GM19043 (cell line): Measurements from ENCODE around the gene SNAI1.
"Not testable (repeated sequence)": the region's sequence is repeated elsewhere in the genome, so short reads cannot be mapped to it uniquely, and the experiment has no call there.

Source experiments
- ATAC-seq: cut with Tn5 transposase; IDR thresholded peaks from one replicate; pipeline ENCODE4 v1.9.1; 2021; ENCODE audit warnings: low read depth; ENCODE audit not compliant: unreplicated experiment

The SNAI1 gene

DNA sequence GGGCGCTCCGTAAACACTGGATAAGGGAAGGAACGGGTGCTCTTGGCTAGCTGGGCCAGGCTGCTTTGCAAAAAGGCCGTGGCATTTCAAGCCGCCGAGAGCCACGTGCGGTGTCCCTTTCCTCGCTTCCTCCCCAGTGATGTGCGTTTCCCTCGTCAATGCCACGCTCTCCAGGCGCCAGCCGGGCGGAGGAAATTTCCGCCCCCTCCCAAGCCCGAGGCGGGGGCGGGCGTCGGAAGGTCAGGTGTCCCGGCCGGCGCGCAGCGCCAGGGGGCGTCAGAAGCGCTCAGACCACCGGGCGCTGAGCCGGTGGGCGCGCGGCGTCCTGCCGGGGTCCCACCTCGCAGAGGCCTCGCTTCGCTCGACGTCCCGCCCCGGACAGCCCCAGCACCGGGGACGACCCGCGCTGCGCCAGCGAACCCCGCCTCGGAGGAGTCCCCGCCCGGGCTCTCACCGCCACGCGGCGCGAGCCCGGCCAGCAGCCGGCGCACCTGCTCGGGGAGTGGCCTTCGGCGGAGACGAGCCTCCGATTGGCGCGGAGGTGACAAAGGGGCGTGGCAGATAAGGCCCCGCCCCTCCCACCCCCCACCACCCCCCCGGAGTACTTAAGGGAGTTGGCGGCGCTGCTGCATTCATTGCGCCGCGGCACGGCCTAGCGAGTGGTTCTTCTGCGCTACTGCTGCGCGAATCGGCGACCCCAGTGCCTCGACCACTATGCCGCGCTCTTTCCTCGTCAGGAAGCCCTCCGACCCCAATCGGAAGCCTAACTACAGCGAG is at the start of gene SNAI1:
SNAI1 (plus strand) TSS at position 635 of the 777 bp plus-strand sequence; CDS start at position 715, 80 bp downstream.
- ATAC-seq: peak; percentile 68

GRCh38 chr20:49935746-49936152 is 47.0 kb upstream of the SNAI1 start:
- no peak for ATAC-seq

DNA sequence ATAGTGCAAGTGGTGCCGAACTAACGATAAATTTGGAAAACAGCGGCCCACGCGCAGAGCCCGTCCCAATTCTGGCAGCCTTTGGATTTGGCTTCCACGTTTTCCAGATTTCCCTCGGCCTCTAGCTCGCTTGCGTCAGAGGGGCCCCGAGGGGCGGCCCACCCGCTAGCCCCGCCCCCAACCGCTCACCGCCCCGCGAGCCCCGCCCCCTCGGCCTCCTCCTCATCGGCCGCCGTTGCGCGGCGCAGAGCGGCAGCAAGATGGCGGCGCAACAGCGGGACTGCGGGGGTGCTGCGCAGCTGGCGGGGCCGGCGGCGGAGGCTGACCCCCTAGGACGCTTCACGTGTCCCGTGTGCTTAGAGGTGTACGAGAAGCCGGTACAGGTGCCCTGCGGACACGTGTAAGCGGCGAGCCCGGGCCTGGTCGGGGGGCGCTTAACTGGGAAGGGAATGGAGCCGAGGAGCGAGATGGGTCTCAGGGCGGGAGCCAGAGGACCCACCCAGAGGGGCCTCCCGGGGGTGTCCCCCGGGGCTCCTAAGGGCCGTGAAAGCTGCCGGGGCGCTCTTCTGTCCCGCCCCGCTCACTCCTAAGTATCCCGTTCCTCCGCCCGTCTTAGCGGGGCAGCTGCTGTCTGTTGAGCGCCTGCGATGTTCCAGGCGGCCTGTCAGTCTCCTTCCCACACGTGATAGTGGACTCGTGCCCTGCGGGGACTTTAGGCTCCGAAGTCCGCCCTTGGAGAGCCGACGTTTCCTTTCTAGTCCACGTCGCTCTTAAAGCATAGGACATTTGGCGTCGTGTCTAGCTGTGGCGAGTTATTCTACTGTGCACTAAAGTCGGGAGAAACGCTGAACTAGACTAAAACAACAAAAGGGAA is 46.4 kb upstream of the SNAI1 start, which contains the start of gene RNF114:
RNF114 (plus strand) TSS at position 245 of the 874 bp plus-strand sequence; CDS start at position 261, 16 bp downstream.
- ATAC-seq: no peak

DNA sequence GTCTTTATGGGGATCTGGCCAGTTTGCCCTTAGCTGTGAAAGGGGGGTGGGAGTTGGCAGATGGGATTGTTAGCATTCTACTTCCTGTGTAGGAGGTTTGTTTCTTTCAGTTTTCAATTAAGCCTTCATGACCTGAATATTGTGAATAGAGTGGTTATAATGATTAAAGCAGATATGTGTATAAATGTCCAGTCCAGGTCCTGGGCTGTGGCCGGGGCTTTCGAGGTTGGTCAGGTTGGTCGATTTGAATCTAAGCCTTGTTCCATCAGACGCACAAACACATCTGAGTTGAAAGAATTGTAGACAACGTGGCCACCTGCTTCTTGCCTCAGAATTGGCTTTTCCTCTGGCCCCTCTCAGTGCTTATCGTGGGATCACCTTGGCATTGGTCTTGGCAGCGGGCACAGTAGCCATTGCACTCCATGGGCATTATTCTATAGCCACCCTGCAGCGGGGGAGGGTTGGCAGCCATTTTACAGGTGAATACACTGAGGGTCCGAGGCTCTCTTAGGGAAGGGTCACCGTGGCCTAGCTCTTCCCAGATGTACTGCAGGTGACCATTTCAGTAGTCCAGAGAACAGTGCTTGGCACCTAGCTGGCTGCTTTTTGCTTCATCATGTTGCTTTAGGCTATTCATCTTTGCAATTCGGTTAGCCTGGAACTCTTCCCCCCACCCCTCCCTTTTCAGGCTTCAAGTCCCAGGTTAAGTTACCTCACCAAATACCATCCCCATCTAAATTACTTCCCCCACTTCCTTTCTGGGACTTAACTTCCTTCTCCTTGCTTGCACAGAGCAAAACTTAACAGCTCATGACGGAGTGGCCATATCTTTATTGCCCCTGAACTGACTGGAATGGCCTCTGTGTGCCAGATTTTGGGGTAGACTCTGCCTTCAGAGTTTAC is 45.5 kb upstream of the SNAI1 start:
- ATAC-seq: no peak

DNA sequence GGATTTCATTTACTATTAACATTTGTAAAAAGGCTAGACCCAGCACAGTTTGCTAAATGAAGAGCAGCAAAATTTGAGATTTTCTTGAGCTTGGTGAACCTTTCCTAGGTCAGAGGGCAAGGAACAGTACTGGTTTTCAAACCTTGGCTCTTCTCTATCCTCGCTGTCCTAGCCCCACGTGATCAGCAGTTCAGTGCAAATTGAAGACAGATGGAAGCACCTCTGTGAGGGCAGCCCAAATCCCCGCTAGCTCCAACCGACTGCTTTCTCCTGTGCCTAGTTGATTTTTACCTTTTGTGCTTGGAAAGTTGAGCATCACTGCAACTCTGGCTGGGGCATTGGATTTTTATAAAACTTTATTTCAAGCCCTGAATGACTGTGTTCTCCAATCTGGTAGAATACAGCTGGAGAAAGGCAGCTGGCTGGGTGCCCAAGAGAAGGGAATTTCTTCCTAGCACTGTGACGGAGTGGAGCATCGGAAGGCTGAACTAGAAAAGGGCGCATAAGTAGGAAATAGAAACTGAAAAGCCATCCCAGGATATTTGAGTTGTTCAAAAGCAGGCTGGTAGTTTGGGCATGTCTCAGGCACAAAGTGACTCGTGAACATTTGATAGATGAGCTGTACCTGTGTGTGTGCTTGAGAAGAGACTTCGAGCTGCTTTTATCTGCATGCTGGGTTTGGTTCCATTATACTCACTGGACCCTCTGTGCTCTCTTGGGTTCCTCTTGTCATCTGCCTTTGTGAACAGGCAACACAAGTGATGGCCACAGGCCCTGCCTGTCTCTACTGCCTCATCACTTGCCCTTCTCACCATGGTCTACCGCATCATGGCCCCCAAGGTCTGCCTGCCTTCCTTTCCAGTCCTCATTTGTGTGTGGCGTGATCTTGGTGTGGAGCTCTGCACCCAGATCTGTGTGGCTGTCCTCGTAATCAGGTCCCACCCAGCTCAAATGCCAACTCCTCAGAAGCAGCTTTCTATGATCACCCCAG is 44.3 kb upstream of the SNAI1 start:
- no peak for ATAC-seq

DNA sequence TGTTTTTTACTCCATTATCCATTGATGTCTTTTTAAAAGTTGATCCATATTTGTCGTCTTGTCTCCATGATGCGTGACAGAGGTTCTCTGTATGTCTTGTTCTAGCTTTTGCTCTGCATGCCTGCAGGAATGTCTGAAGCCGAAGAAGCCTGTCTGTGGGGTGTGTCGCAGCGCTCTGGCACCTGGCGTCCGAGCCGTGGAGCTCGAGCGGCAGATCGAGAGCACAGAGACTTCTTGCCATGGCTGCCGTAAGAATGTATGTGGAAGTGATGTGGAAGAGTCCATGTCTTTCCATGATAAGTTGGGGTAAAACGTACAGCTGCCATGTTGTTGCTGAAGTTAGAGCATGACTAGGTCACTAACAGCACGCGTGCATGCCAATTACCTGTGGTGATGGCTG is 41.3 kb upstream of the SNAI1 start:
- ATAC-seq: no peak

- ATAC-seq: no peak
Measured at GRCh38 chr20:49942303-49942702, 40.5 kb upstream of the SNAI1 start.

DNA sequence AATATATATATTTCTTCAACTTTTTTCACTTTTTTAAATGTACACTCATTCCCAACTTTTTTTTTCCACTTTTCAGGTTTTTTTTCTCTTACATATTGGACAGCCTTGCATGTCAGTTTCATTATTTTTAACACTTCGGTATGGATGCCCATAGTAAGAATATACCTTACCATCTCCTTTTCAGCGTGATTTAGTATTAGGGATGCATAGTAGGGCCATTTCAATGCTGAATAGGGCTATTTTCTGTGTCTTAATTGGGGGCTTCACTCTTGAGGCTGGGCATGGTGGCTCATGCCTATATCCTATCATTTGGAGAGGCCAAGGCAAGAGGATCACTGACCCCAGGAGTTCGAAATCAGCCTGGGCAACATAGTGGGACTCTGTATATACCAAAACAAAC is 39.8 kb upstream of the SNAI1 start:
- ATAC-seq: no peak

DNA sequence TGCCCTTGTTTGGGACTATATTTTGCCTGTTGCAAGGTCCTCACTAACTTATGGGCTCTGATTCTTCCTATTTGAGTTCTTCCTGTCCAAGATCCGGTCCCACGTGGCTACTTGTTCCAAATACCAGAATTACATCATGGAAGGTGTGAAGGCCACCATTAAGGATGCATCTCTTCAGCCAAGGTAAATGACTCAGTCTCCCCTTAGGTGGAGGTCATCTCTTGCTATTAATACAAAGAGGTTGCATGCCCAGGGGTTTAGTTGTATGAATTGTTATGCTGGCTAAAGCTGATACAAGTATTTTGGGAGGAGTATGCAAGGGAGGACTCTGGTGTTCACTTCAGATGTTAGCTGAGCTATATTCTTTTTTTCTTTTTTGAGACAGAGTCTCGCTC is 37.5 kb upstream of the SNAI1 start:
- no peak for ATAC-seq

DNA sequence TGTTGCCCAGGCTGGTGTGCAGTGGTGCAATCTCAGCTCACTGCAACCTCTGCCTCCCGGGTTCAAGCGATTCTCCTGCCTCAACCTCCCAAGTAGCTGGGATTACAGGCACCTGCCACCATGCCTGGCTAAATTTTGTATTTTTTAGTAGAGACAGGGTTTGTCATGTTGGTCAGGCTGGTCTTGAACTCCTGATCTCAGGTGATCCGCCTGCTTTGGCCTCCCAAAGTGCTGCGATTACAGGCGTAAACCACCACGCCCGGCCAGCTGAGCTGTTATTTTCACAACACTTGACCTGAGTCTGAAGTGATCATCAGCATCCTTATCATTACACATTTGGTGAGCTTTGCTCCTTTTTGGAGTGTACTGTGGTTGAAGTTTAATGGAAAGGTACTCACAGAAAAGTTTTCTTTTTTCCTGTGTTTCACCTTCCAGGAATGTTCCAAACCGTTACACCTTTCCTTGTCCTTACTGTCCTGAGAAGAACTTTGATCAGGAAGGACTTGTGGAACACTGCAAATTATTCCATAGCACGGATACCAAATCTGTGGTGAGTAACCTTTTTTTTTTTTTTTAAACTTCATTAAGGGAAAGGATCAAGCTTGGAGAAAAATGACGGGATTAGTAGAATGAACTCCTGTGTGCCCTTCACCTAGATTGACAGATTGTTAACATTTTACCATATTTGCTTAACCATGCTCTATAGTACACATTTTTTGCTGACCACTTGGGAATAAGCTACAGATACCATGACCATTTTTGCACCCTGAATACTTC is 36.9 kb upstream of the SNAI1 start:
- no peak for ATAC-seq

DNA sequence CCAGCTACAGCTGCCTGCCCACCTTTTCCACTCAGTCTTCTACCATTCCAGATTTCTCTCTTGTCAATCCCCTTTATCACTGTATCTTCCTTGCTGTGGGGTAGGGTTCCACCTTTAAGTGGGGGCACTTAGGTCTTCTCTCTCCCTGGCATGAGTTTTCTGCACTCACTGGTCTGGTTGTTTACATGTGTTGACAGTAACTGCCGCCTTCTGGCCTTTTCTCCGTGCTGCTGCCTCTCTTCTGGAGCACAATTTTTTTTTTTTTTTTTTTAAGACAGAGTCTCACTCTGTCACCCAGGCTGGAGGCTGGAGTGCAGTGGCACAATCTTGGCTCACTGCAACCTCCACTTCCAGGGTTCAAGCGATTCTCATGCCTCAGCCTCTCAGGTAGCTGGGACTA is 34.6 kb upstream of the SNAI1 start:
- ATAC-seq: no peak

- no peak for ATAC-seq
Measured at GRCh38 chr20:49948809-49949507, 33.8 kb upstream of the SNAI1 start.

DNA sequence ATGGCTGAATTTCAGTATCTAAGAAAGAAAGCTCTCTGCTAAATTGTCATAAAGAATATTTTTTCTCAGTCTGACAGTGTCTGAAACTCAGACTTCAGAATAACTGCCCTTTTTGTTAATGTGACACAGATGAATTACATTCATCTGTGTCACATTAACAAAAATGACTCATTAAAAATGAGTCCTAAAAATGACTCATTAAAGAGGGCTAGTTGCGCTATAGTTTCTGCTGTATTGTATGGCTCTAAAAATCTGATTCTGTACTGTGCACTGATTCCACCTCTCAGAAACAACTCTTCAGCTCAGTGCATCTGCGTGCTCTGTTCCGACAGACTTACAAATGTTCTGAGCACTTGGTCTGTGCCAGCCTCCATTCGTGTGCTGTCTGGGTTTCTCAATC is 31.6 kb upstream of the SNAI1 start:
- no peak for ATAC-seq

- no peak for ATAC-seq
Measured at GRCh38 chr20:49955167-49955566, 27.6 kb upstream of the SNAI1 start.

DNA sequence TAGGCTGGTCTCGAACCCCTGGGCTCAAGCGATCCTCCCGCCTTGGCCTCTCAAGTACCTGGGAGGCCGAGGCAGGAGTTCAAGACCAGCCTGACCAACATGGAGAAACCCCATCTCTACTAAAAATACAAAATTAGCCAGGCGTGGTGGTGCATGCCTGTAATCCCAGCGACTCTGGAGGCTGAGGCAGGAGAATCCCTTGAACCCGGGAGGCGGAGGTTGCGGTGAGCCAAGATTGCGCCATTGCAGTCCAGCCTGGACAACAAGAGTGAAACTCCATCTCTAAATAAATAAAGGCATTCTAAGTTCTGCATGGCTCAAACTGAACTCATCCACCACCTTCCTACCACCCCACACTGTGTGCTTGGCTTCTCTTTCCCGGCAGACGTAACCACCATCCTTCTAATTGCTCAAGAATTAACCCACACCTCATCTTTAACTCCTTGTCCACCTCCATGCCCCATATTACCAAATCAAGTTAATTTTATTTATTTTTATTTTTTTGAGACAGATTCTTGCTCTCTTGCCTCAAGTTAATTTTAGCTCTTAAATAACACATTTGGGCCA is 26.9 kb upstream of the SNAI1 start:
- ATAC-seq: not testable (repeated sequence)

GRCh38 chr20:49956689-49957088 is 26.1 kb upstream of the SNAI1 start:
- ATAC-seq: no peak

GRCh38 chr20:49957089-49957938 is 25.5 kb upstream of the SNAI1 start:
- ATAC-seq: not testable (repeated sequence)
